AG08396 (cell line): ENCODE data around the gene AMER3.

ENCODE experiments used
- DNase-seq: peaks from one replicate; pipeline ENCODE4 v3.0.0; 2012; ENCODE audit warnings: low spot score, mixed read lengths

The AMER3 gene

GRCh38 chr2:130778781-130779180 lies 23.4 kb downstream of the AMER3 start:
- no peak for DNase-seq

DNA sequence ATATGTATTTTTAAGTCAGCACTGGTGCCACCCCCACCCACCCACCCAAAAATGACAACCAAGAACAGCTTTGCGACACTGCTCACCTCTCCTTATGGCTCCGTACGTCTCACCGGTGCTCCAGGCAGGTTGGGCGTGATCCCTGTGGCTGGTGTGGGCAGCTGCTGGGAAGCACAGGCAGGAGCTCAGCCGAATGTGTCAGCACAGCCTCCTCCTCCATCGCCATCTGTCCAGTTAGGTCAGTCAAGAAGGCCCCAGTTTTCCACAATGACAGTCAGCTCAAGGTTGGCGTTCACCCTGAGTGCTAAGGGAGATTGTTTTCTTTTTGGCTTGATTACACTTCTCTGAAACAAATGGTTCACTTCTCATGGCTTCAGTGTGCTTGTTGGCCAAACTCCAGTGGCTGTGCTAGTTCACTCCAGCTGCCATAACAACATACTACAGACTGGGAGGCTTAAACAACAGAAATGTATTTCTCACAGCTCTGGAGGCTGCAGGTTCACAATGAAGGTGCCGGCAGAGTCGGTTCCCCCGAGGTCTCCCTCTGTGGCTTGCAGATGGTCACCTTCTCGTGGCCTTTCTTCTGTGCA lies 30.2 kb downstream of the AMER3 start:
- no peak for DNase-seq

GRCh38 chr2:130786076-130786475 lies 30.7 kb downstream of the AMER3 start:
- DNase-seq = no peak

DNA sequence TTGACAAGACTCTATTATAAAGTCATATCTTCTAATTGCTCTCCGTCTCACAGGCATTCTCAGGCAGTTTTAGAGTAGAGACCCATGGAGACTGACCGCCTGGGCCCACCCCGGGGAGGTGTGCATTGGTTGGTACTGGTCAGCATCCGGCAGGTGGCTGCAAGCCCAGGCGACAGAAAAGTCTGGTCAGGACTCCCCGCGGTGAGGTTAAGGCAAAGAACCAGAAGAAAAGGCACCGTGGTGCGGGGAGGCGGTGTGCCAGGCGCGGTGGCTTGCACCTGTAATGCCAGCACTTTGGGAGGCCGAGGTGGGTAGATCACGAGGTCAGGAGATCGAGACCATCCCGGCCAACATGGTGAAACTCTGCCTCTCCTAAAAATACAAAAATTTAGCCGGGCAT lies 32.5 kb downstream of the AMER3 start:
- DNase-seq = no peak

GRCh38 chr2:130790312-130790711 lies 35.0 kb downstream of the AMER3 start:
- no peak for DNase-seq

DNA sequence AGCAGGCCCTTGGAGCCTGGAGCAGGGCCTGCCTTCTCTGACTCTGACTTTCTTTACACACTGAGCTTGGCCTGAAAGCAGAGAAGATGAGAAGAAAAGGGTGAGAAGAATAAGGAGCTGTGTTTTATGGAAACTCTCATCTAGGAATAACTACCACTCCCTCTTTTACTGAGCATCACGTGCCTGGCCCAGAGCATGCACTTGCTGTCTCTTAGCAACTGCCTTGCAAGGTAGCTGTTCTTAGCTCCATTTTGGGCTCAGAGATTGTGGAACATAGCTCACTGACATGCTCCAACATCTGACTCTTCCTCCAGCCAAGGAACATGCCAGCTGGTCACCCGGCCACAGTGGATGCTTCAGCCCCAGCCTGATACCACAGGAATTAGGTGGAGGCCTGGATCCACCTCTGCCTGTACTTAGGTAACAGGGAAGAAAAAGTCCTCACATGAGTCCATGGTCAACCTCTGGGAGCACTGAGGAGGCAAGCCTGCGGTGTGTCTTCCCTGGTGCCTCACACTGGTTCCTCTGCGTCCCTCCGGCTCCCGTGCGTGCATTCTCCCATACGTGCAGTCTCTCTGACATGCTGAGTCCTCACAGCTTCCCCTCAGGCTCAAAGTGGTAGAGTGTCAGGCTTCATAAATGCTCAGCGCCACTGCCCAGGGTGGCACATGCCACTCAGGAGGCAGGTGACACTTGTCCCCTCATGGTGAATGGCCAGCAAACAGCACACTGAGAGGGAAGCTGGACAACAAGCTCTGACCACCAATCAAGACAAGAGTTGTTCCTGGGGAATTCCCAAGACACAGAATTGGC lies 35.7 kb downstream of the AMER3 start:
- no peak for DNase-seq

GRCh38 chr2:130791617-130791939 lies 36.2 kb downstream of the AMER3 start:
- no peak for DNase-seq

- DNase-seq = no peak
These were observed 40.1 kb downstream of the AMER3 start for GRCh38 chr2:130795431-130795830.

- no peak for DNase-seq
These were observed 41.0 kb downstream of the AMER3 start for GRCh38 chr2:130796290-130796689.

DNA sequence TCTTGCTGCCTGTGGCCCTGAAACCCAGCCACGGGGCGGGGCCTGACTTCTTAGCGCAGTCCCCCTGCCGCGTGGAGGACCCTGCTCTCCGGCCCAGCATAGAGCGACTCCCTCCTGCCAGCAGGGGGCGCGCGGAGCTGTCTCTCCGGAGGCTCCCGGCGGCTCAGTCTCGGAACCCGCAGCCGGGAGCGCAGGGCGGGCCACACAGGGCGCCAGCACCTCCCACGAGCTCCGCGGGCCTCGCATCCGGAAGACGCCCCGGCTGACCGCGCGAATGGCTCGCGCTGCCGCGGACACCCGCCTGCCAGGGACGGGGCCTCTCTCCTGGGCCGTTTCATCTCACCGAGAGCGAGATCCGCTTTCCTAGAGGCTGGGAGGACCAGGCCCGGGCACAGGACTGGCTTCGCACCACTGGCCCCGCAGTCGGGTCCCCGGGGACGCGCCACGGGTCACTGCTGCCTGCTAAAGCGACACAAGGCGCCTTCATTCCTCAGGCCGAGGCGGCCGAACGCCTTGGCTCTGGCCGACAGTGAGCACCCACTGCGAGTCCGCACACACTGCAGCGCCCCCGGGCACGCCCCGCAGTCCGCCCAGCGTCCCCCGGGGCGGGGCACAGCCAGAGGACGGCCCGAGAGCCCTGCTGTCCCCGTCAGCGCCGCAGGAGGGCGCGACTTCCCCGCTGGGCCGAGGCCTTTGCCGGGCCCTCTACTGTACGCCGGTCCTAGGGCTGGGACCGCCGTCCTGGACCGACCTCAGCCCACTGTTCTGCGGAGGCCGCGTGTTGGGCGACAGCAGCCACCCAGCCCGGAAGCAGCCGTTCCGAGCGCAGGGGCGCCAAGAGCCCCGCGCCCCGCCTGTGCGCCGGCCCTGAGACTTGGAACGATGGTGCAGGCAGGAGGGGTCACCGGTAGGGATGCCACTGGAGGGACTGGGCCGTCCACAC lies 42.4 kb downstream of the AMER3 start:
- peak; percentile 96 for DNase-seq

GRCh38 chr2:130798472-130799218 lies 43.3 kb downstream of the AMER3 start:
- DNase-seq = no peak

GRCh38 chr2:130799295-130799694 lies 44.0 kb downstream of the AMER3 start:
- DNase-seq = no peak

GRCh38 chr2:130805613-130806012 lies 50.3 kb downstream of the AMER3 start:
- no peak for DNase-seq

- no peak for DNase-seq
These were observed 51.0 kb downstream of the AMER3 start for GRCh38 chr2:130806370-130806769.

GRCh38 chr2:130807659-130808385 lies 52.5 kb downstream of the AMER3 start:
- no peak for DNase-seq

GRCh38 chr2:130808482-130809268 lies 53.3 kb downstream of the AMER3 start:
- DNase-seq = no peak

DNA sequence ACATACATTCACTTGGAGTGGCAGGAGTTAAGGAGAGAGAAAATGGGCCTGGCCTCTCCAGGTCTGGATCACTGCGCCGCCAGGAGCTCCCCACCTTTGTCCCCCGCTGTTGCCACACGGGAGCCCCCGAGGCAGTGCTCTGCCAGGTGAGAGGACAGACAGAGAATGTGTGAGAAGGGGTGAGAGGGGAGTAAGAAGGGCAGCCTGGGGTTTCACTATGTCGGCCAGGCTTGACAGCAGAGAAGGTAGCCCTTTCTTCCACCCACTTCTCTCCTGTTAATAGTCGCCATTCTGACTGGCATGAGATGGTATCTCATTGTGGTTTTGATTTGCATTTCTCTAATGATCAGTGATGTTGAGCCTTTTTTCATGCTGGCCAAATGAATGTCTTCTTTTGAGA lies 55.1 kb downstream of the AMER3 start:
- no peak for DNase-seq

- DNase-seq = no peak
These were observed 58.4 kb downstream of the AMER3 start for GRCh38 chr2:130813722-130814121.

- DNase-seq = no peak
These were observed 59.8 kb downstream of the AMER3 start for GRCh38 chr2:130814931-130815680.
